B cell (primary cell): Measurements from ENCODE around the gene TMEM250. TPM values are rescaled to one million over a fixed set of nuclear protein-coding genes. Genes with fewer than 3 reads are reported as not detected.
A peak's percentile ranks its signal among the peaks of the same experiment; 100 is the strongest.

Experiments
- ATAC-seq: fragments of 200-7000 bp; cut with Tn5 transposase; one replicate; pipeline ENCODE4 v1.10.0; 2021; ENCODE audit warnings: low read depth, mild to moderate bottlenecking, moderate number of reproducible peaks, moderate library complexity
- CTCF ChIA-PET: fragments of 350-600 bp; sonication (Branson Sonifier 250); formaldehyde crosslinking; loops from one replicate; lab custom pipeline; 2021; ENCODE audit warnings: antibody characterized with exemption, inconsistent platforms; lab: Charles Lee
- POLR2A ChIA-PET: fragments of 350-600 bp; sonication (Branson Sonifier 250); formaldehyde crosslinking; loops from one replicate; lab custom pipeline; 2021; ENCODE audit warnings: antibody characterized with exemption; lab: Charles Lee
- DNase-seq: peaks from one replicate; pipeline ENCODE4 v3.0.0; 2013
- H2AFZ ChIP-seq: 2 replicates; pipeline ENCODE4 v1.6.1; 2012; ENCODE audit warnings: mild to moderate bottlenecking, low read depth, low read length; ENCODE audit not compliant: insufficient read depth, poor library complexity, severe bottlenecking
- H3K27ac ChIP-seq, 2 donors: 1 replicate in 1 of 2; 2 replicates in 1 of 2; pipeline ENCODE4 v1.5.1; 2012 to 2013; ENCODE audit warnings: low read length in 2 of 2, mild to moderate bottlenecking in 2 of 2, moderate library complexity in 1 of 2
- H3K27me3 ChIP-seq, 4 experiments: fragments of 200-600 bp in 1 of 4; sonication (generic) in 1 of 4; replicated peaks in 1 of 4; 1 replicate in 2 of 4; 2 replicates in 2 of 4; pipeline versions ENCODE4 v1.6.1 to v1.7.0; 2013 to 2016; ENCODE audit warnings: low read length in 3 of 4, mild to moderate bottlenecking in 2 of 4, mixed read lengths in 1 of 4, moderate library complexity in 1 of 4; ENCODE audit not compliant: insufficient read depth in 4 of 4, control insufficient read depth in 3 of 4; ENCODE audit errors: control extremely low read depth in 1 of 4
- H3K36me3 ChIP-seq, 2 experiments: replicated peaks in 1 of 2; 1 replicate in 1 of 2; 2 replicates in 1 of 2; pipeline versions ENCODE4 v1.6.1 to v1.7.1; 2013; ENCODE audit warnings: low read length in 1 of 2; ENCODE audit not compliant: insufficient read depth in 2 of 2, control insufficient read depth in 1 of 2; ENCODE audit errors: control extremely low read depth in 1 of 2, extremely low read depth in 1 of 2
- H3K4me1 ChIP-seq, 2 donors: fragments of 200-600 bp in 1 of 2; sonication (generic) in 1 of 2; 1 replicate in 1 of 2; 2 replicates in 1 of 2; pipeline versions ENCODE4 v1.5.1 to v1.6.1; 2013 to 2017; ENCODE audit warnings: low read length in 2 of 2; ENCODE audit not compliant: control insufficient read depth in 2 of 2, insufficient read depth in 2 of 2
- H3K4me2 ChIP-seq: replicated peaks from 2 replicates; pipeline ENCODE3; 2012; ENCODE audit warnings: mild to moderate bottlenecking, low read depth, low read length; ENCODE audit not compliant: poor library complexity, severe bottlenecking
- H3K4me3 ChIP-seq, 5 experiments: fragments of 200-600 bp in 1 of 5; sonication (generic) in 1 of 5; 1 replicate in 3 of 5; 2 replicates in 2 of 5; pipeline versions ENCODE4 v1.5.1 to v1.7.0; 2011 to 2016; ENCODE audit warnings: low read length in 4 of 5, mild to moderate bottlenecking in 4 of 5, low read depth in 2 of 5, control low read depth in 1 of 5, moderate library complexity in 1 of 5; ENCODE audit not compliant: insufficient read depth in 1 of 5; ENCODE audit errors: control extremely low read depth in 1 of 5, extremely low read depth in 1 of 5
- H3K79me2 ChIP-seq: fragments of 200-600 bp; sonication (generic); one replicate; pipeline ENCODE4 v1.6.0; 2016; ENCODE audit warnings: low read length; ENCODE audit not compliant: control insufficient read depth, insufficient read depth
- H3K9ac ChIP-seq: fragments of 200-600 bp; sonication (generic); 2 replicates; pipeline ENCODE4 v1.6.1; 2017; ENCODE audit warnings: mild to moderate bottlenecking, low read length, moderate library complexity
- H3K9me3 ChIP-seq, 3 donors: one replicate each; pipeline versions ENCODE4 v1.6.1 to v1.7.1; 2013; ENCODE audit warnings: low read length in 2 of 3; ENCODE audit not compliant: control insufficient read depth in 2 of 3, insufficient read depth in 1 of 3; ENCODE audit errors: control extremely low read depth in 1 of 3
- H4K20me1 ChIP-seq: 2 replicates; pipeline ENCODE4 v1.6.0; 2012; ENCODE audit warnings: mild to moderate bottlenecking, low read length; ENCODE audit not compliant: insufficient read depth, control insufficient read depth, poor library complexity, severe bottlenecking
- H3K27ac Mint-ChIP-seq: one replicate; pipeline ENCODE4 v1.8.0; 2021; ENCODE audit warnings: mixed read lengths
- H3K27me3 Mint-ChIP-seq: one replicate; pipeline ENCODE4 v1.8.0; 2021; ENCODE audit warnings: mixed read lengths
- H3K4me1 Mint-ChIP-seq: one replicate; pipeline ENCODE4 v1.8.0; 2021; ENCODE audit warnings: mixed read lengths
- H3K4me3 Mint-ChIP-seq: one replicate; pipeline ENCODE4 v1.8.0; 2021; ENCODE audit warnings: mixed read lengths
- H3K9me3 Mint-ChIP-seq: one replicate; pipeline ENCODE4 v1.8.0; 2022; ENCODE audit warnings: mixed read lengths; ENCODE audit not compliant: insufficient read depth
- EZH2 ChIP-seq: IDR thresholded peaks from 2 replicates; pipeline ENCODE4 v1.6.1; 2012; ENCODE audit warnings: borderline replicate concordance, low read depth, mild to moderate bottlenecking, moderate library complexity, low read length; ENCODE audit not compliant: insufficient read depth, poor library complexity, severe bottlenecking
- WGBS: methylation state at CpG from one replicate; pipeline ENCODE4 v1.1.5; 2013; ENCODE audit warnings: missing lambda C conversion rate; ENCODE audit not compliant: insufficient coverage; 5-methylcytosine and 5-hydroxymethylcytosine counted together
- intact Hi-C: fragments of 100-400 bp; cut with micrococcal nuclease; formaldehyde crosslinking; loops from one replicate; pipeline ENCODE4 v1.10.0; 2022
- polyA plus RNA-seq: library from polyadenylated mRNA; depleted of rRNA; stranded (reverse); fragments of >200 nt; gene quantifications from 2 replicates; pipeline ENCODE4 v1.2.3, GENCODE V29; 2012
- total RNA-seq, 2 donors: library from RNA; stranded (reverse); fragments of 120-200 nt in 1 of 2; gene quantifications; 1 replicate in 1 of 2; 2 replicates in 1 of 2; pipeline versions ENCODE4 v1.2.3 to v1.2.4, GENCODE V29; 2013 to 2022
- TF ChIP-seq, protein P1 (sequence below): fragments of 200-600 bp; IDR thresholded peaks from one replicate; pipeline ENCODE4 v1.8.0; 2022; ENCODE audit warnings: antibody characterized with exemption, mild to moderate bottlenecking

TMEM250 gene
- total and polyA plus RNA-seq, 2 donors (not counting 1 experiment from before 2014, with no cell fraction given), result 11.1 to 29.6 TPM

DNA sequence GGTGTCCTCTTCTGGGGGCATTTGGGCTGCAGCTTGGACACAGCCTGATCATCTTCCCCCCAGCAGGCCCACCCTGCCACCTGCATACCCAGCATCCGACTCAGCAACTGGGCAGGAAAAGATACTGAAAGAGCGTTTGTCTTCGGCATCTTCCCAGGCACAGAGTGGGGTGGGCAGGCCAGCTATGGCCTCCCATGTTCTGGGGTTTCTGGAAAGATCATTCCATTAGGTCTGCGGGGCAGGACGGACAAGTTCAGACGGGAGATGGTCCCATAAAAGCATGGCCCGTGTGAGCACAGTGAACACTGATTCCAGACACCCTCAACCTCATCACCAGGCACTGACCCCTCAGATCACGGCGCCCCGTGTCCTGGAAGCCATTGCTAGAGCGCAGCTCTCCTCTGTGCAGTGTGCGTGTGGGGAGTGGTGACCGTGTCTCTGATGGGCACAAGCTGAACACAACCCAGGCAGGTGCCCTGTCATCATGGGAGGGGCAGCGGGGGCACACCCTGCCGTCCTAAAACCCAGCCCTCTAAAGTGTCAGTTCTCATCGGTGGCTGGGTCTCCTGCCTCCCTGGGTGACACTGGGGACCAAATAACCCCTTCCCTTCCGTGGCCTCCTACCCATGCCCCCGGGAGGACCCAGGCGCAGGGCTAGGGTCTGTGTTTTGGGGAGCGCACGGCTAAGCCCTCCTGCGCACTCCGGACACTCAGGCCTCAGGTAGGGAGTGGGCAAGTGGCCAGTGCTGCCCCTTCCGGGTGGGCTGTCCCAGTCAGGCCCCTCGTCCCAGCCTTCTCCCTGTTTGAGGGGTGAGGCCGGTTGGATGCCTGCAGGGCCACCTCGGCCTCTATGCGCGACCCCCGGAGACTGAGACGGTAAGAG lies 13.2 kb upstream of the TMEM250 start:
- ATAC-seq (no peak), DNase-seq (no peak)
- peak overlapping the region; percentile 52 for H3K4me3 Mint-ChIP-seq
- H3K4me1 Mint-ChIP-seq, result peaks cover 10% of the 10 kb centered on the region
- Histone ChIP-seq H3K36me3 (no peaks in the 10 kb centered on the region), H3K4me3 (no peak overlapping the region), H3K9ac (no peak overlapping the region), H2AFZ (peak overlapping the region; percentile 10), H3K4me1 (peaks cover 9 to 18% of the 10 kb centered on the region in 2 donors), H4K20me1 (no peaks in the 10 kb centered on the region), H3K79me2 (no peaks in the 10 kb centered on the region), H3K27me3 (peaks cover 0 to 47% (median 13%) of the 10 kb centered on the region in 4 experiments), H3K4me2 (peak overlapping the region; percentile 70), H3K27ac (no peak overlapping the region), H3K9me3 (peaks cover 0 to 7% (median 0%) of the 10 kb centered on the region in 3 donors)
- ChIA-PET POLR2A (no interaction called here), CTCF (interaction anchor here (0.9 to 4.0 kb wide), 3 partner anchors 19 to 231 kb away, joined by 4 to 25 read pairs (median 5); partner anchors contain the start of gene DNLZ)
- intact Hi-C loops, result no loop called here
- H3K27me3 Mint-ChIP-seq, result peaks cover 44% of the 10 kb centered on the region
- no peak overlapping the region for H3K27ac Mint-ChIP-seq
- 71% methylated on average over 25 of the region's 31 CpGs for WGBS
- no peak for TF ChIP-seq EZH2
- TF ChIP-seq, protein P1, sequence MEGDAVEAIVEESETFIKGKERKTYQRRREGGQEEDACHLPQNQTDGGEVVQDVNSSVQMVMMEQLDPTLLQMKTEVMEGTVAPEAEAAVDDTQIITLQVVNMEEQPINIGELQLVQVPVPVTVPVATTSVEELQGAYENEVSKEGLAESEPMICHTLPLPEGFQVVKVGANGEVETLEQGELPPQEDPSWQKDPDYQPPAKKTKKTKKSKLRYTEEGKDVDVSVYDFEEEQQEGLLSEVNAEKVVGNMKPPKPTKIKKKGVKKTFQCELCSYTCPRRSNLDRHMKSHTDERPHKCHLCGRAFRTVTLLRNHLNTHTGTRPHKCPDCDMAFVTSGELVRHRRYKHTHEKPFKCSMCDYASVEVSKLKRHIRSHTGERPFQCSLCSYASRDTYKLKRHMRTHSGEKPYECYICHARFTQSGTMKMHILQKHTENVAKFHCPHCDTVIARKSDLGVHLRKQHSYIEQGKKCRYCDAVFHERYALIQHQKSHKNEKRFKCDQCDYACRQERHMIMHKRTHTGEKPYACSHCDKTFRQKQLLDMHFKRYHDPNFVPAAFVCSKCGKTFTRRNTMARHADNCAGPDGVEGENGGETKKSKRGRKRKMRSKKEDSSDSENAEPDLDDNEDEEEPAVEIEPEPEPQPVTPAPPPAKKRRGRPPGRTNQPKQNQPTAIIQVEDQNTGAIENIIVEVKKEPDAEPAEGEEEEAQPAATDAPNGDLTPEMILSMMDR, result no peak
- H3K9me3 Mint-ChIP-seq, result no peaks in the 10 kb centered on the region

GRCh38 chr9:136129176-136129575 lies 10.5 kb upstream of the TMEM250 start:
- ChIA-PET CTCF (interaction anchor here (0.6 to 1.5 kb wide), 6 partner anchors 11 to 169 kb away, joined by 3 to 5 read pairs (median 3); no protein-coding TSS in a partner anchor), POLR2A (no interaction called here)
- Histone ChIP-seq H3K27me3 (peaks cover 0 to 30% (median 10%) of the 10 kb centered on the region in 4 experiments), H3K9ac (no peak overlapping the region), H3K36me3 (no peaks in the 10 kb centered on the region), H3K4me2 (no peak overlapping the region), H3K4me3 (no peak overlapping the region), H4K20me1 (no peaks in the 10 kb centered on the region), H3K27ac (no peak overlapping the region), H2AFZ (no peak overlapping the region), H3K4me1 (peaks cover 9 to 17% of the 10 kb centered on the region in 2 donors), H3K9me3 (peaks cover 0 to 6% (median 0%) of the 10 kb centered on the region in 3 donors), H3K79me2 (no peaks in the 10 kb centered on the region)
- Mint-ChIP-seq H3K27me3 (peaks cover 45% of the 10 kb centered on the region), H3K9me3 (no peaks in the 10 kb centered on the region), H3K4me3 (no peak overlapping the region), H3K4me1 (peaks cover 8% of the 10 kb centered on the region), H3K27ac (no peak overlapping the region)
- intact Hi-C loops, result no loop called here
- no peak for DNase-seq
- ATAC-seq, result no peak
- no peak for TF ChIP-seq EZH2
- TF ChIP-seq, protein P1, result no peak
- WGBS, result 81% methylated on average over 14 of the region's 17 CpGs
